ENCODE measurements around the gene BMPR2. TPM values are rescaled to one million over a fixed set of nuclear protein-coding genes. Genes with fewer than 3 reads are reported as not detected.

Gene BMPR2
- total and polyA plus RNA-seq, 2 of the 8 experiments (the other 6 are each of a cell fraction or from before 2014, with no cell fraction given), result 5.5 to 19.8 TPM

GRCh38 chr2:202479610-202480009 is 103.5 kb downstream of the BMPR2 start:
- H3K36me3 ChIP-seq (ENCODE audit: control insufficient read depth in 2 of 4, insufficient read depth in 4 of 4, low read length in 3 of 4), result no peaks in the 10 kb centered on the region
- H3K79me2 ChIP-seq (ENCODE audit: control insufficient read depth in 1 of 2, insufficient read depth in 2 of 2, low read length in 2 of 2), result no peaks in the 10 kb centered on the region
- no peak overlapping the region for H3K4me3 ChIP-seq (ENCODE audit: extremely low read depth in 1 of 4, insufficient read depth in 2 of 4, low read depth in 3 of 4, low read length in 4 of 4)
- TF ChIP-seq SUZ12 (IDR thresholded peaks at IDR 0.05; ENCODE audit: low read length), result no peak

More at GRCh38 chr2:202479610-202480009, 103.5 kb downstream of the BMPR2 start:
- no peak overlapping the region for H2BK15ac ChIP-seq (ENCODE audit: low read length)
- H3K9ac ChIP-seq (replicated peaks in 1 of 4; ENCODE audit: extremely low read depth in 1 of 4, low read depth in 3 of 4, low read length in 3 of 4), result no peak overlapping the region
- H2BK5ac ChIP-seq (ENCODE audit: low read depth, low read length), result no peak overlapping the region
- H4K91ac ChIP-seq (replicated peaks; ENCODE audit: insufficient read length, low read length), result no peak overlapping the region
- H3K4me1 ChIP-seq (replicated peaks in 1 of 4; ENCODE audit: control insufficient read depth in 3 of 4, insufficient read depth in 4 of 4, low read length in 3 of 4), result no peaks in the 10 kb centered on the region
- WGBS, 2 experiments (ENCODE audit: extremely low coverage in 1 of 2, insufficient coverage in 1 of 2, insufficient read length in 1 of 2, insufficient replicate concordance in 2 of 2, low coverage in 1 of 2, low lambda C conversion rate in 2 of 2, missing lambda C conversion rate in 1 of 2), result 89% methylated on average over 1 of the region's 1 CpG; no CpG with 5 or more reads in 1 of the 2 experiments
- H3K9me3 ChIP-seq (ENCODE audit: insufficient read depth in 2 of 2, low read depth in 1 of 2, low read length in 1 of 2), result no peaks in the 10 kb centered on the region
- DNase-seq (ENCODE audit: low read depth in 1 of 2, low spot score in 2 of 2) (no peak), FAIRE-seq (no peak)
- no peak overlapping the region for H3K18ac ChIP-seq (ENCODE audit: extremely low read depth, low read length)
- H4K20me1 ChIP-seq (replicated peaks in 1 of 2; ENCODE audit: control insufficient read depth in 1 of 2, insufficient read depth in 2 of 2, low read length in 2 of 2), result no peaks in the 10 kb centered on the region
- no peak overlapping the region for H3K23ac ChIP-seq (ENCODE audit: insufficient read length)
- no peak overlapping the region for H4K8ac ChIP-seq (ENCODE audit: extremely low read depth, insufficient read depth, low read length)
- H3K56ac ChIP-seq (replicated peaks; ENCODE audit: insufficient read length, low read depth, low read length), result no peak overlapping the region
- H2AFZ ChIP-seq (ENCODE audit: low read length), result no peak overlapping the region
- H4K5ac ChIP-seq (ENCODE audit: insufficient read length, low read depth, low read length), result no peak overlapping the region
- no peaks in the 10 kb centered on the region for H3K23me2 ChIP-seq (ENCODE audit: low read depth, low read length)
- no peak overlapping the region for H2BK12ac ChIP-seq (ENCODE audit: low read depth, low read length)
- no peak overlapping the region for H2AK5ac ChIP-seq (ENCODE audit: low read depth, low read length)
- H3K4me2 ChIP-seq (ENCODE audit: insufficient read depth in 1 of 2, low read depth in 2 of 2, low read length in 2 of 2), result no peak overlapping the region
- H2BK120ac ChIP-seq (replicated peaks; ENCODE audit: low read depth, low read length), result no peak overlapping the region
- no peak overlapping the region for H3K4ac ChIP-seq (replicated peaks; ENCODE audit: insufficient read length, low read depth, low read length)
- H3K27me3 ChIP-seq (replicated peaks in 1 of 4; ENCODE audit: control insufficient read depth in 3 of 4, extremely low read depth in 1 of 4, insufficient read depth in 3 of 4, low read length in 3 of 4), result no peaks in the 10 kb centered on the region
- H2BK20ac ChIP-seq (ENCODE audit: low read length), result no peak overlapping the region
- CTCF ChIA-PET (ENCODE audit: partially characterized antibody), result no interaction called here
- POLR2A ChIA-PET (ENCODE audit: partially characterized antibody), result interaction anchor here (1.3 kb wide), 1 partner anchor 11 kb away, joined by 3 read pairs; no protein-coding TSS in a partner anchor
- no peaks in the 10 kb centered on the region for H3K79me1 ChIP-seq (ENCODE audit: low read depth, low read length)
- no peak overlapping the region for H3K27ac ChIP-seq (ENCODE audit: low read depth, low read length)
- H3K14ac ChIP-seq (ENCODE audit: insufficient read length), result no peak overlapping the region
